MM.1S (cell line): Measurements from ENCODE around the gene MLH3.

Source experiments
- EZH2phosphoT487 ChIP-seq: fragments of 300-600 bp; sonication (generic); IDR thresholded peaks from 2 replicates; pipeline ENCODE4 v1.6.1; 2018; ENCODE audit warnings: antibody characterized with exemption, low read length
- TF ChIP-seq, protein P1 (sequence below): fragments of 300-600 bp; sonication (generic); IDR thresholded peaks from 2 replicates; pipeline ENCODE4 v1.5.1; 2016; ENCODE audit warnings: antibody characterized with exemption, low read length, mixed read lengths

DNA sequence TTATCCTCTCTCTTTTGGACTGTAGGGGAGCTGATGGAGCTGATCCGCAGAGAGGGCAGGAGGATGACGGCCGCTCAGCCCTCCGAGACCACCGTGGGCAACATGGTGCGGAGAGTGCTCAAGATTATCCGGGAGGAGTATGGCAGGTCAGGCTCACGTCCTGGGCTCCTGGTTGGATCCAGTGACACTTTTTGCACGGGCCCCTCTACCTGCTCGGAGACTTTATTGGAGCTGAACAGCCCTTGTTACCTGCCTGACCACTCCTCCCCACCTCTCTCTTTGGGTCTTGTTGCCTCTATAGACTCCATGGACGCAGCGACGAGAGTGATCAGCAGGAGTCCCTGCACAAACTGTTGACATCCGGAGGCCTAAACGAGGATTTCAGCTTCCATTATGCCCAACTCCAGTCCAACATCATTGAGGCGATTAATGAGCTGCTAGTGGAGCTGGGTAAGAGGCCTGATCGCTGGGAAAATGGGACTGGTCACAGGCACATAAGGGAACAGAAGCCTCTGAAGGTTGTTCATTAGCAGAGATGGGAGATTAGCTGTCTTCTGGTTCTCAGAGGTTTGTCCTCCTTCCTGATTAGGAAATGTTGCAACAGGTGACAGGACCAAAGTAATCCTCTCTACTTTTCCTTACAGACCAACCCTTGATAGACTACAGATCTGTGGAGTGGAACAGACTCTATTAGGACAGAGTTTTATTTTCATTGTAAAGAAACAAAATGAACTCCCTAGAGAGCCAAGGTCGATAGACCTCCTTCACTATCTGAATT, 47.8 kb downstream of the MLH3 start:
- TF ChIP-seq EZH2phosphoT487, result no peak
- TF ChIP-seq, protein P1, sequence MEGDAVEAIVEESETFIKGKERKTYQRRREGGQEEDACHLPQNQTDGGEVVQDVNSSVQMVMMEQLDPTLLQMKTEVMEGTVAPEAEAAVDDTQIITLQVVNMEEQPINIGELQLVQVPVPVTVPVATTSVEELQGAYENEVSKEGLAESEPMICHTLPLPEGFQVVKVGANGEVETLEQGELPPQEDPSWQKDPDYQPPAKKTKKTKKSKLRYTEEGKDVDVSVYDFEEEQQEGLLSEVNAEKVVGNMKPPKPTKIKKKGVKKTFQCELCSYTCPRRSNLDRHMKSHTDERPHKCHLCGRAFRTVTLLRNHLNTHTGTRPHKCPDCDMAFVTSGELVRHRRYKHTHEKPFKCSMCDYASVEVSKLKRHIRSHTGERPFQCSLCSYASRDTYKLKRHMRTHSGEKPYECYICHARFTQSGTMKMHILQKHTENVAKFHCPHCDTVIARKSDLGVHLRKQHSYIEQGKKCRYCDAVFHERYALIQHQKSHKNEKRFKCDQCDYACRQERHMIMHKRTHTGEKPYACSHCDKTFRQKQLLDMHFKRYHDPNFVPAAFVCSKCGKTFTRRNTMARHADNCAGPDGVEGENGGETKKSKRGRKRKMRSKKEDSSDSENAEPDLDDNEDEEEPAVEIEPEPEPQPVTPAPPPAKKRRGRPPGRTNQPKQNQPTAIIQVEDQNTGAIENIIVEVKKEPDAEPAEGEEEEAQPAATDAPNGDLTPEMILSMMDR, result no peak
